Cardiac atrium fibroblast (primary cell): ENCODE results near the gene TALDO1. TPM values are rescaled to one million over a fixed set of nuclear protein-coding genes. Genes with fewer than 3 reads are reported as not detected.

ENCODE experiments used
- total RNA-seq: library from RNA; depleted of rRNA; stranded (reverse); fragments of >200 nt; gene quantifications from 2 replicates; pipeline ENCODE4 v1.2.3, GENCODE V29; 2015

Gene TALDO1
- total RNA-seq: 167 and 182 TPM in 2 replicates

DNA sequence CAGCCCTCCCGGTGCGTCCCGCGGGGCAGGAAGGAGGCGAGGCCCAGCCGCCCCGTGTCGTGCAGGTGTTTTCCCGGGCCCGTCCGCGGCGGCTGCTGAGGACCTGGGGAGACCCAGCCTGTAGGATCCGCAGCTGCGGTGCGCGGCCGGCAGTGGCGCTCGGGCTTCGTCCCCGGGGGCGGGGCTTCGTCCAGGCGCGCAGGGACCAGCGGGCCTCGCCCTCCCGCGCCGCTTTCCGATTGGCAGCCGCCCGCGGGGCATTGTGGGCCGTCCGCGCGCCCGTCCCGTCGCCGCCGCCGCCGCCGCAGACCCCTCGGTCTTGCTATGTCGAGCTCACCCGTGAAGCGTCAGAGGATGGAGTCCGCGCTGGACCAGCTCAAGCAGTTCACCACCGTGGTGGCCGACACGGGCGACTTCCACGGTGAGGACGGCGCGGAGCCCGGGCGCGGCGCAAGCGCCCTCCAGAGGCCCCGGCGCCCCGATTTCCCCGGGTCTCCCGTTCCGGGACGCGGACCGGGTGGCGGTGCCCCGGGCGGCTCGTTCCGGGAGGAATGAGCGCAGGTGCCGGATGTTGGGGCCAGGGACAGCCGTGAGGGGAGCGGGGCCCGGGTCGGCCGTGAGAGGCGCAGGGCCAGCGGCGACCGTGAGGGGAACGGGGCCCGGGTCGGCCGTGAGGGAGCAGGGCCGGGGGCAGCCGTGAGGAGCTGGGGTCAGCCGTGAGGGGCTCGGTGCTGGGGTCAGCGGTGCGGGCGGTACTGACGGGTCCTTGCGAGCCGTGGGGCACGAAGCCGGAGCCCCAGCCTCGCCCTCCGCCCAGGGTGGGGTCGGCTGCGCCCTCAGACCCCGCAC lies at the start of gene TALDO1:
TALDO1 (plus strand) TSS at position 307 of the 849 bp plus-strand sequence; CDS start at position 325, 18 bp downstream.

DNA sequence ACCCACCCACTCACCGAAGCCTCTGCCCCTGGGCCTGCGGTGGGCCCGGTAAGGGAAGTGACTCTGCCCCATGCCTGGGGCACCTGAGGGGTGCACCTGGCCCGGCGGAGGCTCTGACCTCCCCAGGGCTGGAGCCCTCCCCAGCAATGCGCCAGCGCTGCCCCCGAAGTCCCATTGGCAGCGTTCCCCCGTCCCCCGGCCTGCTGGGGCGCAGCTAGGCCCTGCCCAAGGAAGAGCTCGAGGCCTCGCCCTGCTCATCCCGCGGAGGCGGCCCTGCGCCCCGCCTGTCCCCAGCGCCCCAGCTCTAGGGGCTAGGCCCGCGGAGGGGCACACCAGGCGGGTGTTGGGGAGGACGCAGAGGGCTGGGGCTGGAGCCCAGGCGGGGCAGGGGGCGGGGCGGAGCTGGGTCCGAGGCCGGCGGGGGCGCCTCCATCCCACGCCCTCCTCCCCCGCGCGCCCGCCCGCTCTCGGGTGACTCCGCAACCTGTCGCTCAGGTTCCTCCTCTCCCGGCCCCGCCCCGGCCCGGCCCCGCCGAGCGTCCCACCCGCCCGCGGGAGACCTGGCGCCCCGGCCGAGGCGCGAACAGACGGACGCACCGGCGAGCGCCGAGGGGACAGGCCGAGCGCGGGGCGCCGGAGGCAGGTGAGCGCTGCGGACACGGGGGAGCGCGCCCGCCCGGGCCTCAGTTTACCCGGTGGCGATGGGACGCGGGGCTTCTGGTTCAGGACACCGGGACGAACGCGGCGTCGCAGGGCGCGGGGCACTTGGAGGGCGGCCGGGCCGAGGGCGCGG lies 41.4 kb upstream of the TALDO1 start, which contains the start of gene EPS8L2:
EPS8L2 (plus strand) TSS at position 586 of the 793 bp plus-strand sequence. CDS start 3,177 bp downstream, outside the sequence.

DNA sequence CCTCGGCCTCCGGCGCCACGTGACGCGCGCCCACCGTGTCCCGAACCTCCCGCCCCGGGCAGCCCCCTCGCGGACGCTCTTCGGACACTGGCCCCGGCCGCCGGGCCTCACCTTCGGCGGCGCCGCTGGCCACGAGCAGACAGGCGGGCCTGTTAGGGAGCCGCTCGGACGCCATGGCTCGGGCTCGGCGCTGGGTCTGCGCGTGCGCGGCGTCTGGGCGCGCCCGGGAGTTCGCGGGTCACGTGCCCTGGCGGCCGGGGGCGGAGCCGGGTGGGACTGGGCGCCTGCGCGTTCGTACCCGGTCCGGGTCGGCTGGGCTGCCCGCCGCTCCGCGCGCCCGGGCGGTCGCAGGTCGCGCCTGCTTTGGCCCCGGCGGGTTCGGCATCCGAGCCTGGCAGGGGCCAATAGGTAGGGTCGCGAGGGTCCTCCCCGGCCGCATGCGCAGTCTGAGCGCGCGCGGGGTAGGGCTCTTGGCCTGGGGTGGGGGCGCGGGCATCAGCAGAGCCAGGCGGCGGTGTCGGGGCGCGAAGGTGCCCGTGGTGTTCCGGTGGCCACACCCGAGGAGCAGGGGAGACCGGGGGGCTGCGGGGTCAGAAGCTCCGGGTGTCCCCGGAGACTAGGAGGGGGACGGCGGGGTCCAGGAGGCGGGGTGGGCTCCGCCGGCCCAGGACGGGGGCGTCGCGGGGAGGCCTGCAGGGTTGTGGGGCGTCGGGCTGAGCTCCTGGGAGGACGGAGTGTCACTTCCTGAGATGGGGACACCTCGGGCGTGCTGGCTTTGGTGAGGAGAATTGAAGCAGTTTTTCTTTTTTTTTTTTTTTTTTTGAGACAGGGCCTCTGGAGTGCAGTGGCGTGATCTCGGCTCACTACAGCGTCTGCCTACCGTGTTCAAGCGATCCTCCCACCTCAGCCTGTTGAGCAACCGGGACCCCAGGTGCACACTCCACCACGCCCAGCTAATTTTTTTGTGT lies 30.3 kb downstream of the TALDO1 start, which contains the start of gene GATD1:
GATD1 (minus strand) TSS at position 200 of the 968 bp plus-strand sequence; CDS start at position 175, 25 bp downstream.

DNA sequence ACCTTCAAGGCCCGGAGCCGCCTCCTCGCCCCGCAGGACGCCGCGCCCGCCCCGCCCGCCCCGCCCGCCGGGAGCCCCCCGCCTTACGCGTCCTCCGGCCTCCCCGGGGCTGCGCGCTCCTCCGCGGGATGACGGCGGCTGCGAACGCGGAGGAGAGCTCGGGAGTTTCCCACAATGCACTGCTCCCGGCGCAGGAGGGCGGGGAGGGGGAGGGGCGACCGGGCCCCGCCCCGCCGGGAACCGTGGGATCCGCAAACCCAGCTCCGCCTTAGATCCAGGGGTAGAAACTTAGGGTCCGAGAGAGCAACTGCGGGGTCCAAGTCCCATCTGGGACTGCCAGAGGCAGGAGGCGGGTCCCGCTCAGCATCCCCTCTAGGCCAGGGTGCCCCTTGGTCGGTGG lies 42.7 kb downstream of the TALDO1 start, which contains the start of gene CEND1:
CEND1 (minus strand) TSS at position 148 of the 400 bp plus-strand sequence. CDS start 1,514 bp downstream, outside the sequence.

DNA sequence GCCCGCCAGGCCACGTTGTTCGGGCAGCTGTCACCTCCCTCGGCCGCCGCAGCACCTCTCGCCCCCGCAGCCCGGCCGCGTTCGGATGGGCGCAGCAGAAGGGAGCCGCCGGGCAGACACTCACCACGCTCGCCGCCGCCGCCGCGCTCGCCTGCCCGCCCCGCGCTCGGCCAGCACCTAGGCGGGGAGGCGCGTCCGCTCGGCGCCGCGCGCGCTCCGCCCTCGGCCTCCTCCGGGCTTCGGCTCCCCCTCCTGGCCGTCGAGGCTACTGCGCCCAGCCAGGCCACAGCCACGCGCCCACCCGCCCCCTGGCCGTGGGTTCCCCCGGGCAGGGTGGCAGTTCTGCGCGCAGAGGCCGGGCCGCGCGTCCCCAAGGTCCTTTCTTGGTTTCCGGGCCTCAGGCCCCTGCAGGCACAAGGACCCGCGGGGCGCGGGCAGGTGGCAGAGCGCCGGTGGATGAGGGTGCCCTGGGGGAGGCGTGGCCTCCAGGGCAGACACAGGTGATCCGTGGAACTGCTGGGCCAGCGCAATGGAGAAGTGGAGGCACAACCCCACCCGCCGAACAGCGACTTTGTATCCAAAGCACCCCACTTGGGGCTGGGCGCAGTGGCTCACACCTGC lies 50.9 kb downstream of the TALDO1 start, which contains the start of gene SLC25A22:
SLC25A22 (minus strand) TSS at position 189 of the 621 bp plus-strand sequence. CDS start 3,275 bp downstream, outside the sequence.

DNA sequence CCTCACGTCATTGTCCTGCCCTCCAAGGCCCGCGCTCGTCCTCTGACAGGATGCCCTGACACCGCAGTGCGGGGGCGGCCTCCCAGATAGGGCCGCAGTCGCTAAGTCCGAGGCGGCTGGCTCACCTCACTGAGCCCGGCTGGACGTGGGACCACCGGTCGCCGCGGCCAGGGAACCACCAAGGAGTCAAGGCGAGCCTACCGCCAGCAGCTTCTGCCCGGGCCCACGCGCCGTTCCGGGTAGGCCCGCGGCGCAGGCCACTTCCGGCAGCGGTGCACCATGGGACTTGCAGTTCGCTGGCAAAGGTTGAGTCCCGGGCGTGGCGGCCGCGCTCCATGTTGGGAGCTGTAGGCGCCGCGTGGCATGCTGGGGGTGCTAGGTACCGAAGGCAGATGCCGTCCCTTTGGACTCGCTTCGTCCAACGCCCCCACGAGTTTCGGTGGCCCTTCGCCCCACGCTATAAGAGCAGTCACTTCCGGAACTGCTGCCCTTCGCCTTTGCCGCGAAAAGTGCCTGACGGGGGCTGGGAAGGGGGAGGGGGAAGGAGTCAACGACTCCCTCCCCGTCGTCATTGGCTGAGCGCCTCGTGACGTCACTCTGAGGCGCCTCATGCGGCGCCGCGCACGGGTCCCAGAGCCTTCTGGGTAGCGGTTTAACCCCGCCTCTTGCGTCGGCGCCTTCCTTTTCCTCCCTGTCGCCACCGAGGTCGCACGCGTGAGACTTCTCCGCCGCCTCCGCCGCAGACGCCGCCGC lies 62.2 kb downstream of the TALDO1 start, which contains the start of gene RPLP2:
RPLP2 (plus strand) TSS at position 681 of the 753 bp plus-strand sequence. CDS start 268 bp downstream, outside the sequence.

Other genes with a start within 250 kb of the TALDO1 start
- gene RNH1, start 240.2 kb upstream of the TALDO1 start, total RNA-seq: 451 and 498 TPM in 2 replicates
- gene HRAS, start 211.9 kb upstream of the TALDO1 start, total RNA-seq: 46.4 and 67.1 TPM in 2 replicates
- gene LRRC56, start 209.9 kb upstream of the TALDO1 start, total RNA-seq: 0.16 and 1.3 TPM in 2 replicates
- gene LMNTD2, start 186.7 kb upstream of the TALDO1 start, total RNA-seq: 0.81 and 3.1 TPM in 2 replicates
- gene RASSF7, start 186.5 kb upstream of the TALDO1 start, total RNA-seq: 8.3 and 11.3 TPM in 2 replicates
- 13.0 and 17.2 TPM in 2 replicates for gene PHRF1, start 171.0 kb upstream of the TALDO1 start, total RNA-seq
- 20.4 and 34.1 TPM in 2 replicates for gene IRF7, start 131.5 kb upstream of the TALDO1 start, total RNA-seq
- gene CDHR5, start 122.5 kb upstream of the TALDO1 start, total RNA-seq: not detected in 2 replicates
- gene SCT, start 120.3 kb upstream of the TALDO1 start, total RNA-seq: not detected in 2 replicates
- gene DRD4, start 110.2 kb upstream of the TALDO1 start, total RNA-seq: not detected in 2 replicates
- 25.1 and 28.2 TPM in 2 replicates for gene DEAF1, start 52.2 kb upstream of the TALDO1 start, total RNA-seq
- 16.6 and 29.0 TPM in 2 replicates for gene TMEM80, start 51.6 kb upstream of the TALDO1 start, total RNA-seq
- 11.7 and 14.1 TPM in 2 replicates for gene EPS8L2, start 41.2 kb upstream of the TALDO1 start, total RNA-seq
- gene GATD1, start 30.0 kb downstream of the TALDO1 start, total RNA-seq: 39.0 and 42.3 TPM in 2 replicates
- 0.97 and 2.2 TPM in 2 replicates for gene CEND1, start 42.6 kb downstream of the TALDO1 start, total RNA-seq
- gene SLC25A22, start 50.8 kb downstream of the TALDO1 start, total RNA-seq: 26.9 and 46.8 TPM in 2 replicates
- gene PIDD1, start 57.8 kb downstream of the TALDO1 start, total RNA-seq: 5.2 and 7.2 TPM in 2 replicates
- 498 and 553 TPM in 2 replicates for gene RPLP2, start 62.5 kb downstream of the TALDO1 start, total RNA-seq
- gene PNPLA2, start 71.5 kb downstream of the TALDO1 start, total RNA-seq: 27.1 and 29.4 TPM in 2 replicates
- gene CRACR2B, start 80.5 kb downstream of the TALDO1 start, total RNA-seq: 0.32 and 0.72 TPM in 2 replicates
- 654 and 667 TPM in 2 replicates for gene CD151, start 85.5 kb downstream of the TALDO1 start, total RNA-seq
- gene POLR2L, start 95.1 kb downstream of the TALDO1 start, total RNA-seq: 209 and 229 TPM in 2 replicates
- 281 and 292 TPM in 2 replicates for gene TSPAN4, start 95.4 kb downstream of the TALDO1 start, total RNA-seq
- 93.6 and 228 TPM in 2 replicates for gene CHID1, start 163.3 kb downstream of the TALDO1 start, total RNA-seq
- 49.2 and 63.0 TPM in 2 replicates for gene AP2A2, start 178.4 kb downstream of the TALDO1 start, total RNA-seq